ENCODE results near the gene AFF3.

Gene AFF3

GRCh38 chr2:100002059-100002458 lies 140.3 kb downstream of the AFF3 start:
- DNase-seq, result no peak

GRCh38 chr2:100000915-100001707 lies 141.3 kb downstream of the AFF3 start:
- no peak for DNase-seq

GRCh38 chr2:99998651-99999320 lies 143.6 kb downstream of the AFF3 start:
- peak; percentile 23 for DNase-seq

- DNase-seq, result no peak
Observed at GRCh38 chr2:99989905-99990304, 152.5 kb downstream of the AFF3 start.

- no peak for DNase-seq
Observed at GRCh38 chr2:99988599-99988998, 153.8 kb downstream of the AFF3 start.

GRCh38 chr2:99987160-99987559 lies 155.2 kb downstream of the AFF3 start:
- DNase-seq, result no peak

- DNase-seq, result no peak
Observed at GRCh38 chr2:99984799-99985515, 157.4 kb downstream of the AFF3 start.

GRCh38 chr2:99982744-99983143 lies 159.6 kb downstream of the AFF3 start:
- no peak for DNase-seq

GRCh38 chr2:99981840-99982239 lies 160.6 kb downstream of the AFF3 start:
- DNase-seq, result no peak

- no peak for DNase-seq
Observed at GRCh38 chr2:99980176-99980575, 162.2 kb downstream of the AFF3 start.

- no peak for DNase-seq
Observed at GRCh38 chr2:99977966-99978365, 164.4 kb downstream of the AFF3 start.

GRCh38 chr2:99975386-99975785 lies 167.0 kb downstream of the AFF3 start:
- no peak for DNase-seq

GRCh38 chr2:99974682-99975375 lies 167.6 kb downstream of the AFF3 start:
- no peak for DNase-seq

GRCh38 chr2:99974275-99974674 lies 168.1 kb downstream of the AFF3 start:
- DNase-seq, result no peak

GRCh38 chr2:99971326-99971900 lies 171.0 kb downstream of the AFF3 start:
- DNase-seq, result no peak

- DNase-seq, result no peak
Observed at GRCh38 chr2:99970292-99970868, 172.0 kb downstream of the AFF3 start.

- DNase-seq, result no peak
Observed at GRCh38 chr2:99961196-99961913, 181.0 kb downstream of the AFF3 start.

GRCh38 chr2:99960790-99961189 lies 181.6 kb downstream of the AFF3 start:
- DNase-seq, result no peak

- DNase-seq, result no peak
Observed at GRCh38 chr2:99960291-99960690, 182.1 kb downstream of the AFF3 start.

- no peak for DNase-seq
Observed at GRCh38 chr2:99959261-99960014, 183.0 kb downstream of the AFF3 start.
